ENCODE results near the gene GPR141.

GPR141 gene

DNA sequence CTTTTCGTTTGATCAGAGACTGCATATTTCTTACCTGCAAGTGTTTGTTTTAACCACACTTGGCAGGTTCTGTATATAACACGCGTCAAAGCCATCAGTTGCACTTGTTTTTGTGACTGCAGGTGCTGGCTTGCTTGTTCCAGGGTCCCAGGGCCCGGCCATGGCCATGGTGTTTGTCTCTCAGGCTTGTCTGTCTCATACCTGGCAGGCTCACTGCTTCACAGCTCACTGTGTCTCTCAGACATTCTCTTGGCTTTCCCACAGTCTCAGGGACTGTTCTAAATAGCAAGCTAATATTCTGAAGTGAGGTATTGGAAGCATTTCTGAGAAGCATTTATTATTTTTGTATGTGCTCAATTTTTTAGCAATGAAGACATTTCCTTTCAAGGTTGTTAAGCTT lies 46.9 kb downstream of the GPR141 start:
- no CpG with 5 or more reads among the region's 4 CpGs for WGBS (ENCODE audit: extremely low coverage, insufficient coverage, insufficient read length)
- H3K23ac ChIP-seq (ENCODE audit: low read length) = no peak overlapping the region

DNA sequence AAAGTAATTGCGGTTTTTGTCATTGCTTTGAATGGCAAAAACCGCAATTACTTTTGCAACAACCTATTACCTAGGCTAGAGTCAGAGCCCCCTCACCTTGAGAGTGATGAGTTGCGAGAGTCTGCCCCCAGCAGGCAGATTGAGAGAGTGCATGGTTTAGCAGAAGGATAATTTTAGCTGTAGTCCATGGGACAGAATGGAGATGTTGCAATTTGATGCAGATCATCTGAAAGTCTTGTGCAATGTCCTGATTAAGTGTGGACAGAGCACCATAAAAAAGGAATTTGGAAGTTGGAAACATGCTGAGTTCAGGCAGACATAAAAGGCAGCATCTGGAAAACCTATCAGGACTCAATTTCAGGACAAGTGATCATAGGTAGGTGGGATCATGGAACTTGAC lies 48.7 kb downstream of the GPR141 start:
- Histone ChIP-seq H3K4me2 (ENCODE audit: low read length) (no peak overlapping the region), H2AK5ac (ENCODE audit: low read length) (no peak overlapping the region), H2BK12ac (ENCODE audit: low read length) (no peak overlapping the region), H2AFZ (ENCODE audit: insufficient read depth, low read length, poor library complexity) (no peak overlapping the region), H3K4me1 (ENCODE audit: control insufficient read depth in 1 of 2, insufficient read depth in 2 of 2, low read length in 2 of 2) (peaks cover 0 to 7% of the 10 kb centered on the region in 2 experiments), H4K8ac (ENCODE audit: low read depth, low read length) (no peak overlapping the region), H3K27ac (ENCODE audit: low read depth, low read length) (no peak overlapping the region), H2BK120ac (ENCODE audit: insufficient read depth, low read length, poor library complexity) (no peak overlapping the region), H3K79me1 (ENCODE audit: low read length) (peaks cover 2% of the 10 kb centered on the region), H3K4ac (ENCODE audit: low read depth, low read length) (no peak overlapping the region), H3K18ac (ENCODE audit: low read length) (no peak overlapping the region), H4K91ac (ENCODE audit: low read depth, low read length) (no peak overlapping the region), H3K27me3 (ENCODE audit: insufficient read depth, low read length) (no peaks in the 10 kb centered on the region), H4K12ac (ENCODE audit: low read depth, low read length) (no peak overlapping the region), H3K4me3 (ENCODE audit: low read depth, low read length) (no peak overlapping the region), H3K9me3 (ENCODE audit: insufficient read depth, low read depth, low read length) (no peaks in the 10 kb centered on the region), H3K23ac (ENCODE audit: low read length) (no peak overlapping the region), H2BK5ac (ENCODE audit: low read depth, low read length, poor library complexity) (no peak overlapping the region), H3K14ac (ENCODE audit: low read length) (no peak overlapping the region), H3K79me2 (ENCODE audit: control insufficient read depth, insufficient read depth, low read length, poor library complexity) (no peaks in the 10 kb centered on the region), H3K36me3 (ENCODE audit: control insufficient read depth in 1 of 2, insufficient read depth in 2 of 2, low read length in 2 of 2) (no peaks in the 10 kb centered on the region), H3K9ac (ENCODE audit: low read length) (no peak overlapping the region)
- no CpG with 5 or more reads among the region's 3 CpGs for WGBS (ENCODE audit: extremely low coverage, insufficient coverage, insufficient read length)
- peak; percentile 54 to 75 for DNase-seq

More for the DNA sequence above, 46.9 kb downstream of the GPR141 start:
- no peaks in the 10 kb centered on the region for H3K36me3 ChIP-seq (ENCODE audit: control insufficient read depth in 1 of 2, insufficient read depth in 2 of 2, low read length in 2 of 2)
- no peak for DNase-seq
- no peak overlapping the region for H2BK5ac ChIP-seq (ENCODE audit: low read depth, low read length, poor library complexity)
- no peak overlapping the region for H2AFZ ChIP-seq (ENCODE audit: insufficient read depth, low read length, poor library complexity)
- H2BK120ac ChIP-seq (ENCODE audit: insufficient read depth, low read length, poor library complexity) = no peak overlapping the region
- no peak overlapping the region for H3K27ac ChIP-seq (ENCODE audit: low read depth, low read length)
- H4K8ac ChIP-seq (ENCODE audit: low read depth, low read length) = no peak overlapping the region
- H4K91ac ChIP-seq (ENCODE audit: low read depth, low read length) = no peak overlapping the region
- H3K4me3 ChIP-seq (ENCODE audit: low read depth, low read length) = no peak overlapping the region
- H3K4me2 ChIP-seq (ENCODE audit: low read length) = no peak overlapping the region
- no peak overlapping the region for H3K4ac ChIP-seq (ENCODE audit: low read depth, low read length)
- H3K4me1 ChIP-seq (ENCODE audit: control insufficient read depth in 1 of 2, insufficient read depth in 2 of 2, low read length in 2 of 2) = peaks cover 0 to 7% of the 10 kb centered on the region in 2 experiments
- no peak overlapping the region for H3K9ac ChIP-seq (ENCODE audit: low read length)
- no peaks in the 10 kb centered on the region for H3K9me3 ChIP-seq (ENCODE audit: insufficient read depth, low read depth, low read length)
- H2BK12ac ChIP-seq (ENCODE audit: low read length) = no peak overlapping the region
- H3K27me3 ChIP-seq (ENCODE audit: insufficient read depth, low read length) = no peaks in the 10 kb centered on the region
- no peak overlapping the region for H4K12ac ChIP-seq (ENCODE audit: low read depth, low read length)
- H3K14ac ChIP-seq (ENCODE audit: low read length) = peak overlapping the region; percentile 15
- H3K79me2 ChIP-seq (ENCODE audit: control insufficient read depth, insufficient read depth, low read length, poor library complexity) = no peaks in the 10 kb centered on the region
- H3K18ac ChIP-seq (ENCODE audit: low read length) = no peak overlapping the region
- H3K79me1 ChIP-seq (ENCODE audit: low read length) = peaks cover 2% of the 10 kb centered on the region
- H2AK5ac ChIP-seq (ENCODE audit: low read length) = no peak overlapping the region

DNA sequence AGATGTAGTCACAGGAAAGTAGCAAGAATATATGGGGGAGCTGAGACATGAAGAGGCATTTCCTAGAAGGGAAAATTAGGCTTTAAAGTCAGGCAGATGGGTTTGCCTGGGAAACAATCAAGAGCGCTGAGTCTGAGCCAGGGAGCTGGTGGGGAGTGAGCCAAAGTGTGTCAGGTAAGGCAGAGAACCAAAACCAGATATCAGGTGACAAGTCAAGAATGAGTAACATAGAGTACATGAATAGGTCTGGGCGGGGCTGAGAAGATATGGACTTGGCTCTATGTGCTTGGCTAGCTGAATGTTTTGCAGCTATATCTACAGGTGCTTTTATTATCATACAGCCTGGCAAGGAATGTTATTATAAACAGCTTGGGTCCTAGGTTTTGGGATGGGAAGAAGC lies 49.3 kb downstream of the GPR141 start:
- Histone ChIP-seq H3K18ac (ENCODE audit: low read length) (no peak overlapping the region), H3K4me3 (ENCODE audit: low read depth, low read length) (no peak overlapping the region), H2AFZ (ENCODE audit: insufficient read depth, low read length, poor library complexity) (no peak overlapping the region), H2BK12ac (ENCODE audit: low read length) (no peak overlapping the region), H4K8ac (ENCODE audit: low read depth, low read length) (no peak overlapping the region), H4K12ac (ENCODE audit: low read depth, low read length) (no peak overlapping the region), H3K23ac (ENCODE audit: low read length) (no peak overlapping the region), H3K27ac (ENCODE audit: low read depth, low read length) (no peak overlapping the region), H3K4me2 (ENCODE audit: low read length) (no peak overlapping the region), H4K91ac (ENCODE audit: low read depth, low read length) (no peak overlapping the region), H3K27me3 (ENCODE audit: insufficient read depth, low read length) (no peaks in the 10 kb centered on the region), H3K79me1 (ENCODE audit: low read length) (peaks cover 2% of the 10 kb centered on the region), H3K36me3 (ENCODE audit: control insufficient read depth in 1 of 2, insufficient read depth in 2 of 2, low read length in 2 of 2) (no peaks in the 10 kb centered on the region), H3K79me2 (ENCODE audit: control insufficient read depth, insufficient read depth, low read length, poor library complexity) (no peaks in the 10 kb centered on the region), H2AK5ac (ENCODE audit: low read length) (no peak overlapping the region), H3K9ac (ENCODE audit: low read length) (no peak overlapping the region), H3K4me1 (ENCODE audit: control insufficient read depth in 1 of 2, insufficient read depth in 2 of 2, low read length in 2 of 2) (peaks cover 0 to 7% of the 10 kb centered on the region in 2 experiments), H2BK120ac (ENCODE audit: insufficient read depth, low read length, poor library complexity) (no peak overlapping the region), H3K14ac (ENCODE audit: low read length) (no peak overlapping the region), H2BK5ac (ENCODE audit: low read depth, low read length, poor library complexity) (no peak overlapping the region), H3K9me3 (ENCODE audit: insufficient read depth, low read depth, low read length) (no peaks in the 10 kb centered on the region), H3K4ac (ENCODE audit: low read depth, low read length) (no peak overlapping the region)
- no CpG with 5 or more reads among the region's 2 CpGs for WGBS (ENCODE audit: extremely low coverage, insufficient coverage, insufficient read length)
- DNase-seq = no peak

DNA sequence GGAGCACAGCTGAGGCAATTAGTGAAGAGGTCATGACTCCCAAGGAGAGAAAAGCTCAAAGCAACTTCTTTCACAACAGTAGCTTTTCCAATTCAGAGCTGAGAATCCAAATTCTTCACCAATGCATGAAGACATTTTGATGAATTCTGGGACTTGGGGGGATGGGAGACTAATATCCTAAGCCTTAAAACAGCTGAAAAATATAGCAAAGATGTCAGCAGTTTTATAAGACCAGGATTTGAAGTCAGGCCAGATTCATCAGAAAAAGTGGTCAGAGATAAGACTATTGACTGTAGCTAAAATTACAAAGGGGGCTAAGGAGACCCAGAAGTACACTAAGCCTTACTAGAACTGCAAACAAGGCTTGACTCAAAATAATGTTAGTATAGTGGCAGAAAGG lies 51.6 kb downstream of the GPR141 start:
- no peak overlapping the region for H4K12ac ChIP-seq (ENCODE audit: low read depth, low read length)
- H3K4me2 ChIP-seq (ENCODE audit: low read length) = no peak overlapping the region

More for the DNA sequence above, 51.6 kb downstream of the GPR141 start:
- Histone ChIP-seq H3K18ac (ENCODE audit: low read length) (no peak overlapping the region), H4K8ac (ENCODE audit: low read depth, low read length) (no peak overlapping the region), H3K27ac (ENCODE audit: low read depth, low read length) (no peak overlapping the region), H2BK12ac (ENCODE audit: low read length) (no peak overlapping the region), H3K4me3 (ENCODE audit: low read depth, low read length) (no peak overlapping the region), H3K79me2 (ENCODE audit: control insufficient read depth, insufficient read depth, low read length, poor library complexity) (no peaks in the 10 kb centered on the region), H3K79me1 (ENCODE audit: low read length) (no peaks in the 10 kb centered on the region), H3K9me3 (ENCODE audit: insufficient read depth, low read depth, low read length) (no peaks in the 10 kb centered on the region), H3K4me1 (ENCODE audit: control insufficient read depth in 1 of 2, insufficient read depth in 2 of 2, low read length in 2 of 2) (no peaks in the 10 kb centered on the region), H2BK120ac (ENCODE audit: insufficient read depth, low read length, poor library complexity) (no peak overlapping the region), H4K91ac (ENCODE audit: low read depth, low read length) (no peak overlapping the region), H3K4ac (ENCODE audit: low read depth, low read length) (no peak overlapping the region), H2BK5ac (ENCODE audit: low read depth, low read length, poor library complexity) (no peak overlapping the region), H3K27me3 (ENCODE audit: insufficient read depth, low read length) (no peaks in the 10 kb centered on the region), H2AFZ (ENCODE audit: insufficient read depth, low read length, poor library complexity) (no peak overlapping the region), H3K36me3 (ENCODE audit: control insufficient read depth in 1 of 2, insufficient read depth in 2 of 2, low read length in 2 of 2) (no peaks in the 10 kb centered on the region), H3K23ac (ENCODE audit: low read length) (no peak overlapping the region), H3K9ac (ENCODE audit: low read length) (no peak overlapping the region), H2AK5ac (ENCODE audit: low read length) (no peak overlapping the region), H3K14ac (ENCODE audit: low read length) (no peak overlapping the region)
- no peak for DNase-seq
